GM11168 (cell line): Measurements from ENCODE around the gene LASP1NB.

Source experiments
- in situ Hi-C: fragments of 300-500 bp; cut with MboI; formaldehyde crosslinking; loops from one replicate; pipeline ENCODE4 v1.12.0; 2022; ENCODE audit warnings: low sequenced_read_pairs; ENCODE audit not compliant: unreplicated experiment

The LASP1NB gene

DNA sequence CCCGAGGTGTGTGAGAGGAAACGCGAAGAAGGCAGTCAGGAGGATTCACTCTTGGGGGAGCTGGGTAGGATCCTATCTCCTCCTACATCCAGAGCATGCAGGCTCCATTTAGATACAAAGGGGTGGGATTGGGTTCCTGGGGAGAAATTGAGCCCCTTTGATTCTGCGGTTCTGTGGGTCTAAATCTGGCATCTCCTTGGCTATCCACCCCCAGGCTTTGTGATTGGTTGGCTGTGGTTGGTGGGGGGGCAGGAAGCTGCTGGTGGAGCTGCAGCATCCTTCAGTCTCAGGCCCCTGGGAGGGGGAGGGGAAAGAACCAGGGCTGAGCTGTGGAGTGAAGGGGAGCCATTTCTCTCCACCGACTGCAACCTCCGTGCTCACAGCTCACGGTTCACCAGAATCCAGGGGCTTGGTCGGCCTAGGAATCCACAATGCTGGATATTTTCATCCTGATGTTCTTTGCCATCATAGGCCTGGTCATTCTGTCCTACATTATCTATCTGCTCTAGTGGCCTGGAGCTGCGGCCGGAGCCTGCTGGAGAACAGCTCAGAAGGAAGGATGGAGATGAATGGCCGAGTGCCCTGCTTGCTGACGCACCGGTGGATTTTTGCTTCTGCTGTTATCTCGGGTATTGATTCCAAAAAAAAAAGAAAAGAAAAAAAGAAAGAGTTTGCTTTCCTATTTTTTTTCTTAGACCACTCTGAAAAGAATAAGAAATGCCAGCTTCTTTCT lies at the start of gene LASP1NB:
Gene LASP1NB, plus strand, starts transcription at position 352 of the 733 bp plus-strand sequence.
- in situ Hi-C loops: no loop called here

DNA sequence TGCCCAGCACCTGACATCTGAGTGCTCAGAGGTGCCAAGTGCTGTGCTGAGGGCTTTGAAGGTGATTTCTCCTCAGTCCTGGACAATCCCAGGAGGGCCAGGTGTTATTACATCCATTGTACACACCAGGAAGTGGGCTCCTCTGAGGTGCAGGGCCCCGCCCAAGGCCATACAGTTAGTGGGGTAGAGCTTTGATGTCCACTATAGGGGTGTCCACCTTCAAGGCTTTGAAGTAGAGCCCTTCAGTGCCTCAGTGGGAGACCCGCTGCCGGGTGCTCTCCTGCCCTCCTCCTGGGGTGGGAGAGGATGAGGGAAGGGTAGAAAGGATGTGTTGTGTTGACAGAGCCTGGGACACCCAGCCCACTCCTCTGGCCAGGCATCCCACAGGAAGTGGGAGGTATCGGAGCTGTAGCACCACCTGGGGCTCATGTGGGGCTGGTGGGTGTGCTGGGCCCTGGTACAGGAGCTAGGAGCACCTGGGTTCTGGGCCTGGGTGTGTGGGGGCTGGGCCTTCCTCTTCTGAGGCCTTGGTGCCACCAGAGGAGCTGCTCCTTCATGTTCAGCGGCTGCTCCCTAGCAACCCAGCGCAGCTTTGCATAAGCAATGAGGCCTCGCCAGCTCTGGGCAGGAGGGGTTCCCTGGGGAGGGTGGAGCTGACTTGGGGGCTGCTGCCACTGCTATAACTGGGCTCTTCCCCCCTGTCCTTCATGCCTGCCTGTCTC lies 48.1 kb upstream of the LASP1NB start:
- in situ Hi-C loops: no loop called here

DNA sequence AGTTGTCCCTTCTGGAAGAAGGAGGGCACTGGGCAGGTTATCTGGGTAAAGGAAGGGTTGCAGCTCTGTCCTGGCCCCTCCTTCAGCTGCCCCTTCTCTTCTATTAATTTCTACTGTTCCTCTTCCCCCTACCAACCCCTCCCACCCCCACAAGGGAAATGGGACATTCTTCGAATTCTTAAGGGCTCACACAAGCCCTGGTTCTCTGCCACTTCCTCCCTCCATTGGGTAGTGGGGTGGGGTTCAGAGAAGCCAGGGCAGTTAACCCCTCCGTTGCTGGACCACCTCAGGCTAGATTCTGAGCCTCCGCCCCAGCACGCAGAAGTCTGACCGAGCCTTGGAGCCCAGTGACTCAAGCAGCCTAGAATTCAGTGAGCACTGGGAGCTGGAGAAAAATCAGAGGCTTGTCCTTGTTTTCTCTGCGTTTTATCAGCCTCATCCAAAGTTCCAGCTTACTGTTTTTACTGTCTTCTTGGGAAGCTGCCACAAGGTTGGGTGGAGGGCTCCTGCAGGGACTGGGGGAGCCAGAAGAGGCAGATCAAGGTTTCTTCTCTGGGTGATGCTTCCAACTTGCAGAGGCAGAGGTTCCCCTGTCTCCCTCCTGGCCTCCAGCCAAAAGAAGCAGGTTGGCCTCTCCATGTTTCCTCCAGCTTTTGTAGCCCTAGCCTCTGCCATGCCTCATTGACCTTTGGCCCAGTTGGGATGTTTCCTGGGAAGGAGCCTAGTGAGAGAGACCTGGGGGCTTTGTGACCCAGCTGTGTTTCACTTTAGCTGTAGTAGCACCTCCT lies 45.3 kb upstream of the LASP1NB start:
- in situ Hi-C loops: no loop called here

DNA sequence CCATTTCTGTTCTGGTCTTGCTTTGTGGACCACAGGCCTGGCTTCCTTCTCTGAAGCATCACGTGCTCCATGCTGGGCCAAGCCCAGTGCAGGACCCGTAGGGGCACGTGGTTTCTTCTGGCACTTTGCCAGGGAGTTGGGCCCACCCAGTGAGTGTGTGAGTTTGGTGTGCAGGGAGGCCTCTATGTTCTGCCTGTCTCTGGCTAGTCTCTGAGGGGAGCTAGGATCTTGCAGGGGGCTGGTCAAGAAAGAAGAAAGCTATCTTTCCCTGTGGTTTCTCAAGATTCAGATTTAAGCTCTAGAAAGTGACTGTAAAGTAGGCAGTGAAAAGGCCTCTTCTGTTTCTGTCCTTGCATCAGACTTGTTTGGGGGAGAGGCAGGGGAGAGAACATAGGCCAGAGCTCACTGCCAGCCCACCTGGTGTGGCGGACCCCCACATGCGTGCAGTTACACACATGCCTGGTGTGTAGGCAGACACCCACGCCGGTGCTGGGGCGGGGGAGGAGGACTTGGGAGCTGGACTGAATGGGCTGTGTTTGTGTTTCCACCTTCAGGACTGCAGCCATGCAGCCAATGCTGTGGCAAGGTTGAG lies 43.7 kb upstream of the LASP1NB start:
- in situ Hi-C loops: no loop called here

DNA sequence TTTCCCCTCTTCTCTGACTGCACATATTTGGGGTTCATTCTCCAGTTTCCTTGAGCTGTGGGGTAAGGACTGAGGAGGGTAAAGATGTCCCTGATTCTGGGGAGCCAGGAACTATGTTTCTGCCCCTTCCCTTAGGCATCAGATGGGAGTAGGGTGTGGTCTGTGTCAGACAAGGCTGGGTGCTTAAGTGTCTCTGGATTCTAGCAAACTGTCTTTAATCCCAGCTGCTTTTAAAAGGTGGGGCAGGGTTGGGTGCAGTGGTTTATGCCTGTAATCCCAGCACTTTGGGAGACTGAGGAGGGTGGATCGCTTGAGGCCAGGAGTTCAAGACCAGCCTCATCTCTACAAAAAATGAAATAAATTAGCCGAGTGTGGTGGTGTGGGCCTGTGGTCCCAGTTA lies 42.5 kb upstream of the LASP1NB start:
- in situ Hi-C loops: no loop called here

DNA sequence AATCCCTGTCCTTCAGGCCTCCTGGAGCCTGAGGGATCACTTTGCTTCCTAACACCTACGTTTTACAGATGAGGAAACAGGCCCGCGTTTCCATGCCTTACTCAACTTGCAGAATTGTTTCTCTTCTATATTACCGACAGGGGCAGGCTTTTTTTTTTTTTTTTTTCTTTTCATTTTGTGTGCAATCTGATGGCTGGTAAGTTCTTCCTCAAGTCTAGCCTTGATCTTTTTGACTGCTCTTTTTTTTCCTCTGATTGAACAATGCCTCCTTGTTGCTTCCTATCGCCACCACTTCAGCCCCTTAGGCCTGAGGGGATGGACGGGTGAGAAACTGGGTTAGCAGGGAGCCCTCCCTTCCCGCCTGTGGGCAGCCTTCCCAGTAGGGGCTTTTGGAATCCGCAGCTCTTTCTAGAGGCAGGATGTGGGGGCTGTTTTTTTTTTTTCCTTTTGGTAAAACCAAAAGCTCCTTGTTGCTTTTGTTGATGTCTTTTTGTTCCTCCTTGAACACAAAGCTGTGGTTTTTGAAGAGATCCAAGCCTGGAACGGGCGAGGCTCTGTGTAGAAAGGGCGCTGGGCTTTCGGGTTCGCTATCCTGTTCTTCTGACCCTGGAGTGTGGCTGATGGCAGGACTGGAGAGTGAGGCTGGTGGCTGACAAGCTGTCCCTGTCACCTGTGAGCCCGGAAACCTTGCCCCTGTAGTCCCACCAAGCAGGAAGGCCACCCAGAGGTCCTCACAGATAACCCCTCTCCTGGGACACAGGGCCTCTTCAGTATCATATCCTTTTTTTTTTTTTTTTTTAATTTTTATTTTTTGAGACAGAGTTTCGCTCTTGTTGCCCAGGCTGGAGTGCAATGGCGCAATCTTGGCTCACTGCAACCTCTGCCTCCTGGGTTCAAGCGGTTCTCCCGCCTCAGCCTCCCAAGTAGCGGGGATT lies 41.6 kb upstream of the LASP1NB start:
- in situ Hi-C loops: no loop called here

DNA sequence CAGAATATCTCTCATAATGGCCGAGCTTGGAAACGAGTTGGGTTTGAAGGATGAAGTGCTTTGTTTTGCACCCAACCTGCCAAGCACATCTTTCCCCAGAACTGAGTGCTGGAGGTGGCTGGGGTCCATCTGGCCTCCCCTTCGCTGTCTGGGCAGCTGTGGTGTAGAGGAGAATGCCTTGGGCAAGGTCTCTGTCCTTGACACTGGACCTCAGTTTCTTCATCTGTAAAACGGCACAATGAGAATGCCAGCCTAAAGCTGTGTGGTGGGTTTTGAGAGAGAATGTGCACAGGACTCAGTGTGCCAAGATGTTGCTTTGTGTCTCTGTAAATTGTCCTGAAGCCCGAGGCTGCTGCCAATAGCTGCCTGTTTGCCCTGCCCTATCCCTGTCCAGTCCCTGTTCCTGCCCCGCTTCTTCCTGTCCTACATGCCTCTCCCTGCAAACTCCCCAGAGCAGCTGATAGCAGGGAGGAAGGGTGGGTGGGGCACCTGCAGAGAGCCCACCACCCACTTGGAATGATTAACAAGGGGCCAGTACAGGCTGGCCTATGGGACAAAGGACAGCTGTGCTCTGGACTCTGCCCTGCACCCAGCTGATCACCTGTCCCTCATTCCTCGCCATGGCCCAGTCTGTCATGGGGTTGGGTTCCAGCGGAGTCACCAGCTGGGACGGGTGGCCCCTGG lies 40.2 kb upstream of the LASP1NB start:
- in situ Hi-C loops: no loop called here

DNA sequence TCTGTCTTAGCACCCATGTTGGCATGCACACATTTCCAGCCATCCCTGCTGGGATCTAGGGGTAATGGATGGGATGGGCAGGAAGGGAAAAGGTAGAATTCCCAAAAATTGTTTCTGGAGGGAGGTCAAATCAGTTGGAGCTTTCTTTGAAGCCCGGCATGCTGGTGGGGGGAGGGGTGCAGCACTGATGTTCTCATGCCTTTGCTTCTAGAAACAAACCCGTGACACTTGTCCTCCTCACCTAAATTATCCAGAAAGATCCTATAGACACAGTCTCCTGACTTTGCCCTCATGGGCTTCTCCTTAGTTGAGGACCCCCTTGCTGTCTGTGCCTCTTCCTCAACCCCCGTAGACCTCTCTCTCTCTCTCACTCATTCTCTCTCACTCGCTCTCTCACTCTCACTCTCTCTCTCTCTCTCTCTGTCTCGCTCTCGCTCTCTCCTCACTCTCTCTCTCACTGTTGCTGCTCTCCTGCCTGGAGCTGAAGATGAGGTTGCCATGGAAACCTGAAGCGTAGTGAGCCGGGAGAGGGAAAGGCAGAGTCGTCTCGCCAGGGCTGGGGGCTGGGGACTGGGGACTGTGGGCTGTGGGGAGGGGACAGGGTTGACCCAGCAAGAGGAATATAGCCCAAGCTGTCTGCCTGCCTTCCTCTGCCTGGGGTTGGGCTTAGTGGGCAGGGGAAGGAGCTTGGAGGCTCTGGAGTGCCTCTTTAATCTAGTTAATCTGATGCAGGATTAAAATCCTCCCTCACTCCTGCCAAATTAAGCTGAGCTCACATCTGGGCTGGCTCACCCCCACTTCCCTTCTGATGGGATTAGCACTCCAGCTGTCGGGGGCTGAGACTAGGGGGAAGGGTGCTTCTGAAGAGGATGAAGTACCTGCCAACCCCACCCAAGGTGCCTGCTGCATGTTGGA lies 39.4 kb upstream of the LASP1NB start:
- in situ Hi-C loops: no loop called here

DNA sequence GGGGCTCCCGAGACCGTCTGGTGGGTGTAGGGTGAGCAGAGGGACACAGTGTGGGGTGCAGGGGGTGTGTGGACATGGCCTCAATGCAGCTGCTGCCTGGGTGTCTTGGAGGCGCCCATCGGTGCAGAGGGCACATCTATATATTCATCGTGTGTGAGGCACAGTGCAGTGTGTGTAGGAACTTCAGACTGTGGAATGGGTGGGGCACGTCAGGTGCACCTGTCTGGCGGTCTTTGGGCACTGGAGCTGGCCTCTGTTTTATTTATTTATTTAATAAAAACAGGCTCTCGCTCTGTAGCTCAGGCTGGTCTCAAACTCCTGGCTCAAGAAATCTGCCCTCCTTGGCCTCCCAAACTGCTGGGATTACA lies 38.8 kb upstream of the LASP1NB start:
- in situ Hi-C loops: no loop called here

DNA sequence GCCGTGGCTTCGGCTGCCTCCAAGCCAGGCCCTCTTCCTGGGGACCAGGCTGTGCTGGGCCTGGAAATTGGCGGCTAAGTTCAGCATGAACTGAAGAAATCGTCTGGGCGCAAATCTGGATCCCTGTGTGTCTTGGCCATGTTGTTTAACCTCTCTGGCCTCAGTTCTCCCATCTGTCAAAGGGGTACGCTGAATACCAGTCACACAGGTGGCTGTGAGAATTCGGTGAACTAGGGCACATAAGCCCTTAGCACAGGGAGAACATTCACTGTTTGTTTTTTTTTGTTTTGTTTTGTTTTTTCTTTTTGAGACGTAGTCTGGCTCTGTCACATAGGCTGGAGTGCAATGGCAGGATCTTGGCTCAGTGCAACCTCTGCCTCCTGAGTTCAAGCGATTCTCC lies 36.6 kb upstream of the LASP1NB start:
- in situ Hi-C loops: no loop called here

DNA sequence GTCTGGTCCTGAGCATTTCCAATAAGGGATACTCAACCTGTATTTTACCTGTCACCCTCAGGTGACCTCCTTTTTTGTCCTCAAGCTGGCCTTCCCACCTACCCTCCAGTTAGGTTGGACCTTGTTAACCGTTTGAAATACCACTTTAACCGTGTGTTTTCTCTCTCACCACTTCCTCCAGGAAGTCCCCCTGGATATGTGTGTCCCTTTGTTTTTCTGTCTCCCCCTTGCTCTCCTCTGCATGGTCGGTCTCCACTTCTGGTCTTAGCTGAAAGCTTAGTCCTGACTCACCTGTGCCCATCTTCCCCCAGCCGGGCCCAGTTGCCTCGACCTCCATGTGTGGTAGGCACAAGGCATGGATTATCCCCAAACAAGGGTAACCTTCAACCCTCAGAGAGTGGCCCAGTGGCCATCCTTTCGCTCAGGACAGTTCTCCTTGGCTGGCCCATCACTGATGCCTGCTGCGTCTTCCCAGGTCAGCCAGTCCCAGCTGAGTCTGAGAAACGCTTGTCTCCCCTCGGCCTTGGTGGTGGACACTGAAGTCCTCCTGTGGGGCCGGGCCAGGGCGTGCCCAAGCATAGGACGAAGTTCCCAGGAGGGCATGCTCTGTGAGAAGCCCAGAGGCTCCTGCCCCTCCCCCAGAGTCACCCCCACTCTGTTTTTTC lies 35.5 kb upstream of the LASP1NB start:
- in situ Hi-C loops: no loop called here

DNA sequence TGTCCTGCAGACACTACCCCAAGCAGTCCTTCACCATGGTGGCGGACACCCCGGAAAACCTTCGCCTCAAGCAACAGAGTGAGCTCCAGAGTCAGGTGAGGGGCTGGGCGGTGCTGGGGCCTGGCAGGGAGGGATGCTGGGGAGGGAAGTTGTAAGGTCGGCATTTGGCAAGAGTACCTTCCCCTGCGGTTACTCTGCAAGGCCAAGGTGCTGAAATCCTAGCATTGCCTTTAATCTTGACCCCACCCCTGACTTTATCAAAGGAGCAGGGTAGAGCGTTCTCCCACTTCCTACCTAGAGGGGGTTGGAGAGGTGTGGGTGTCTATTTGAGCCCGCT lies 35.0 kb upstream of the LASP1NB start:
- in situ Hi-C loops: no loop called here

DNA sequence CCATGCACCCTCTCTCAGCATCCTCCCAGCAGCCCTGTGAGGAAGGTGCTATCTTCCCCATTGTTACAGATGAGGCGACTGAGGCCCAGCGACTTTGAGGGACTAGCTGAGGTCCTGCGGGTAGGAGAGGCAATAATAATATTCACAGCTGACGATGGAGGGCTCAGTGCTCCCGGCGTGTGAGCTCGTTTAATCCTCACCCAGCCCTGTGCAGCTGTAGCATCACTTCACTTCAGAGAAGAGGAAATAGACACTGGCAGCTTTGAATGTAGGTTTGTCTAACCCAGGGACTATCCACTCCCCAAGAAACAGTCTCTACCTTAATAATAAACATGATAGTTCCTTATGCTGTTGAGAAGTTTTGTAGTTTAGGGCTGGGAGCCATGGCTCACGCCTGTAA lies 34.0 kb upstream of the LASP1NB start:
- in situ Hi-C loops: no loop called here

DNA sequence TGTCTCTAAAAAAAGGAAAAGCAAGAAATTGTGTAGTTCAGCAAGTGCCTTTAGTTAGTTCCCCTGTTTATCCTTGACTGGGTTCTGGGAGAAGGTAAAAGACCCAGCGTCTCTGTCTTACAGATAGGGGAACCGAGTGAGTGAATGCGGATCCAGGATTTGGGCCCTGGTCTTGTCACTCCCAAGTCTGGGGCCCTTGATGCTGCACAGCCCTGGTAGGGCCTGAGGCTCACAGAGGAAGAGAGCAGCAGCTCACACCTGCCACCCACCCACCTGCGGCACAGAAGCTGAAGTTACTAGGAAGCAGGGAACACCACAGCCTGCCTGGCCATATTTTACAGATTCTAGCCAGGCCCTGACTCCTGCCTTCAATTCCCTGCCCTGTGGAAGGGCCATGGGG lies 33.3 kb upstream of the LASP1NB start:
- in situ Hi-C loops: no loop called here

DNA sequence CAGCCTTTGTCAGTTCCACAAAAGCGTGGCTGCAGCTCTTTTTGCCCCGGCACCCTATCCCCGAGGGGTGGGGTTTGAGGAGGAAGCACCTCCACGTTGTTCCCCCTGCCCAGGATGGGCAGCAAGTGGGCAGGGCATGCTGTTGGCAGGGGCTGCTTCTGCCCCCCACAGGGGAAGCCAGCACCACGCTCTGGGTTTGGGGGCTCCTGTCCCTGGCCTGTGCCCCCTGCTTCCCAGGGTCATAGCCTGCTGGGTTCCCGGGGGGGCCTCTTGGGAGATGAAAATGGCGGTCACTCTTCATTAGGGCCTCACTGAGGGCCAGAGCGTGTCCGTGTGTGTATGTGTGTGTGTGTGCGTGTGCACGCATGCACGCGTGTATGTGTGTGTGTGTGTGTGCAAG lies 32.8 kb upstream of the LASP1NB start:
- in situ Hi-C loops: no loop called here

DNA sequence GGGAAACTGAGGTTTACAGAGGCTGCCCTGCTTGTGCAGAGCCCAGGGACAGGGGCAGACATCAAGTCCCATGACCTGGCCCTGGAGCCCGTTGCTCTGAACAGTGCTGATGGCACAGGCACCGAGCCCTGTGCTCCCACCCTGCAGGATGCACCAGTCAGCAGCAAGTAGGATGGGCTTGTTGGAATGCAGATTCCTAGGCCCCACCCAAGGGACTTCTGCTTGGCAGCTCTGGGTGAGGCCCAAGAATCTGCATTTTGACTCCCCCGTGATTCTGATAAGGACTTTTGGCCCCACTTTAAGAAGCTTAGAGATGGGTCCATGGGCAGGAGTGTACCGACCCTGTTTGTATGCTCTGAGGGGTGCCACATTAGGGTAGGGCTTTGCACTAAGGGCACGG lies 32.3 kb upstream of the LASP1NB start:
- in situ Hi-C loops: no loop called here

DNA sequence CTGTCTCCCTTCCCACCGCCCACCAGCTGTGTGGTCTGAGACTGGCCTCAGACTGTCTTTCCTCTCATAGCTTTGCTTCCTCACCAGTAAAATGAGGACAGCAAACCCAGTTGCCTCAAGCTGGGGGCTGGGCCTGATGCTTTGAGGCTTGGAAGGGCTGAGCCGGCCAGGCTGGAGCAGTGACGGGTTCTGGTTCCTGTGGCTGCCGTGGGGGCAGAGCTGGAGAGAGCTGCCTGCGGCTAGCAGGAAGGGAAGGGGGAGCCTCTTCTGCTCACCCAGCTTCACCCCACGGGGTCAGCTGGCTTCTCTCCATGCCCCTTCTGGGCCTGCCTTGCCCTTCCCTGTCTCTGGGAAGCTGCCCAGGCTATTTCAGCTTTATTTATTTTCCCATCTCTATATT lies 31.8 kb upstream of the LASP1NB start:
- in situ Hi-C loops: no loop called here

DNA sequence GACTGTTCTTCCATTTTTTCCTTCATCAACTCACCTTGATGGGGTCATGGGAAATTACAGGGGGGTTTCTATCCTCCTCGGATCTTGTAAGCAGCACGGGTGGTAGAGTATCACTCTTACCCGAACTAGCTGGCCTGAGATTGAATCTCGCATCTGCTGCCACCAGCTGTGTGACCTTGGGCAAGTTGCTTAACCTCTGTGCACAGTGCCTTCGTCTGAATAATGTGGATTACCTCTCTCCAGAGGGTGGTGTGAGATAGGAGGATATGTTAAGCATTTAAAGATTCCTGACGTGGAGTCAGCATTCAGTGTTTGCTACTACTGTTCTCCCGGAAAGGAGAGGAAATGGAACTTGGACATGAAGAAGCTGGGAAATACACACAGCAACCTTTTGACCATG lies 31.1 kb upstream of the LASP1NB start:
- in situ Hi-C loops: no loop called here
